Duodenal mucosa (tissue), 2 donors: ENCODE data around the gene ZNF791.
"Not testable (repeated sequence)": the region's sequence is repeated elsewhere in the genome, so short reads cannot be mapped to it uniquely, and the experiment has no call there.

Experiments used
- H3K27ac ChIP-seq: one replicate; pipeline ENCODE4 v1.7.0; 2013; ENCODE audit warnings: low read depth, low read length
- H3K27me3 ChIP-seq, 2 donors: one replicate each; pipeline ENCODE4 v1.7.0; 2013; ENCODE audit warnings: low read length in 2 of 2, control low read depth in 1 of 2; ENCODE audit not compliant: insufficient read depth in 2 of 2, control insufficient read depth in 1 of 2
- H3K36me3 ChIP-seq, 2 donors: one replicate each; pipeline ENCODE4 v1.7.0; 2013; ENCODE audit warnings: low read length in 2 of 2, control low read depth in 1 of 2; ENCODE audit not compliant: insufficient read depth in 2 of 2, control insufficient read depth in 1 of 2
- H3K4me1 ChIP-seq, 2 donors: one replicate each; pipeline ENCODE4 v1.7.0; 2013; ENCODE audit warnings: low read length in 2 of 2, control low read depth in 1 of 2; ENCODE audit not compliant: insufficient read depth in 2 of 2, control insufficient read depth in 1 of 2
- H3K4me3 ChIP-seq, 2 donors: one replicate each; pipeline ENCODE4 v1.7.0; 2013; ENCODE audit warnings: low read length in 2 of 2, low read depth in 1 of 2
- H3K9ac ChIP-seq, 2 donors: one replicate each; pipeline ENCODE4 v1.7.0; 2013; ENCODE audit warnings: low read length in 2 of 2, low read depth in 1 of 2
- H3K9me3 ChIP-seq, 2 donors: one replicate each; pipeline ENCODE4 v1.7.0; 2013; ENCODE audit warnings: low read length in 2 of 2, control low read depth in 1 of 2; ENCODE audit not compliant: control insufficient read depth in 1 of 2

The ZNF791 gene

DNA sequence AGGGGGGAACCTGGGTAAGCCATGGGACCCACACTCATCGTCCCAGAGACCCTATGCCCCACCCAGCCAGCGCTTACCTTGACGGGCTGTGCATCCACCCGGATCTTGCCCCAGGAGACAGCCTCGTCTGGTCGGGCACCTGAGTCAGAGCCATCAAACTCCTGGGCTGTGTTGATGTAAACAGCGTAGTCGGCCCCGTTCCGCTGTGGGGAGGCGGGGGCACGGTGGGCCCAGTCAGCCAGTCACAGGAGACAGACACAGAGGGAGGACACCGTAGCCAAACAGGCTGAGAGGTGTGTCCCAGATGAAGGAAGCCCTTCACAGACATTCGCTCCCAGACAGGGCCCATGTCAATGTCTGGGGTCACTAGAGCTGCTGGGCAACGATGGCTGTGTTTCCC is 65.2 kb downstream of the ZNF791 start:
- Histone ChIP-seq H3K9me3 (no peaks in the 10 kb centered on the region), H3K4me3 (no peak overlapping the region), H3K27me3 (no peaks in the 10 kb centered on the region), H3K4me1 (peaks cover 0 to 6% of the 10 kb centered on the region in 2 donors), H3K36me3 (peaks cover 38 to 64% of the 10 kb centered on the region in 2 donors), H3K9ac (no peak overlapping the region), H3K27ac (no peak overlapping the region)

DNA sequence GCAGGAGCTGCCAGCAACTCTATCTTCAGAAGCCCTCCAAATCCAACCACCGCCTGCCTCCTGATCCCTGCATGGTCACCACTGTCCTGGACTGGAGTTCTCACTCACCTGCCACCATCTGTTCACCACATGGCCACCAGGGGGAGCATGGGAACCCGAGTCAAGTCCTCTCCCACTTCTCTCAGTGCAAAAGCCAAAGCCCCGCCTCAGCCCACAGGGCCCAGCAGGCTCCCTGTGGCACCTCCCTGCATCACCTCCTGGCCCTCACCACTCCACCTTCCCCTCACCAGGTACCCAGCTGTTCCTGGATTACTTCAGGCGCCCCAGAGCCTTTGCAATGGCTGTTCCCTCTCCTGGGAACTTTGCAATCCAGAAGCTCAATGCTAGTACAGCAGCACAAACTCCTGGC is 65.7 kb downstream of the ZNF791 start:
- Histone ChIP-seq H3K27ac (no peak overlapping the region), H3K4me3 (no peak overlapping the region), H3K36me3 (peaks cover 38 to 64% of the 10 kb centered on the region in 2 donors), H3K9ac (no peak overlapping the region), H3K9me3 (no peaks in the 10 kb centered on the region), H3K4me1 (peaks cover 0 to 7% of the 10 kb centered on the region in 2 donors), H3K27me3 (no peaks in the 10 kb centered on the region)

DNA sequence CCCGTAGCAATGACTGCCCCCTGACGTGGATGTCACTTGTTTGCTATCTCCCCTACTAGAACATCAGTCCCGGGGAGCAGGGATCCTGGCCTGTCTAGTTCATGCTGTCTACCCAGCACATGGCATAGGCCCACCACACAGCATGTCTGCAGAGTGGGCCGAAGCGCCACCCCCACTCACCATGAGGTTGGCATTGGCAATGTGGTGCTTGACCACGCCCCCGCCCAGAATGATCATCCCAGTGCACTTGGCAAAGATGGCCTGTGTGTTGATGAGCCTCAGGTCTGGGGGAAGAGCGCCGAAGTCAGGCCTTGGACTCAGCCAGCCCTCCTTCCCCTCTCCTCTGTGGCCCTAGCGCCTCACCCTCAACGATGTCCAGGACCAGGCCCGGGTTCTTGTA is 66.2 kb downstream of the ZNF791 start:
- H3K27ac ChIP-seq: no peak overlapping the region
- no peaks in the 10 kb centered on the region for H3K9me3 ChIP-seq
- H3K4me1 ChIP-seq: peaks cover 0 to 7% of the 10 kb centered on the region in 2 donors
- no peaks in the 10 kb centered on the region for H3K27me3 ChIP-seq
- no peak overlapping the region for H3K4me3 ChIP-seq
- no peak overlapping the region for H3K9ac ChIP-seq
- peaks cover 38 to 64% of the 10 kb centered on the region in 2 donors for H3K36me3 ChIP-seq

DNA sequence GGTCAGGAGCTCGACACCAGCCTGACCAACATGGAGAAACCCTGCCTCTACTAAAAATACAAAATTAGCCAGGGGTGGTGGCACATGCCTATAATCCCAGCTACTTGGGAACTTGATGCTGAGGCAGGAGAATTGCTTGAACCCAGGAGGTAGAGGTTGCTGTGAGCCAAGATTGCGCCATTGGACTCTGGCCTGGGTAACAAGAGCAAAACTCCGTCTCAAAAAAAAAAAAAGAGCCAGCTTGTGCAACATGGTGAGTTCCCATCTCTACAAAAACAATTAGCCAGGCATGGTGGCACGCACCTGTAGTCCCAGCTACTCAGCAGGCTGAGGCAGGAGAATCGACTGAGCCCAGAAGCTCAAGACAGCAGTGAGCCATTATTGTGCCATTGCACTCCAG is 67.3 kb downstream of the ZNF791 start:
- H3K36me3 ChIP-seq: peaks cover 32 to 58% of the 10 kb centered on the region in 2 donors
- not testable (repeated sequence) for H3K27ac ChIP-seq

DNA sequence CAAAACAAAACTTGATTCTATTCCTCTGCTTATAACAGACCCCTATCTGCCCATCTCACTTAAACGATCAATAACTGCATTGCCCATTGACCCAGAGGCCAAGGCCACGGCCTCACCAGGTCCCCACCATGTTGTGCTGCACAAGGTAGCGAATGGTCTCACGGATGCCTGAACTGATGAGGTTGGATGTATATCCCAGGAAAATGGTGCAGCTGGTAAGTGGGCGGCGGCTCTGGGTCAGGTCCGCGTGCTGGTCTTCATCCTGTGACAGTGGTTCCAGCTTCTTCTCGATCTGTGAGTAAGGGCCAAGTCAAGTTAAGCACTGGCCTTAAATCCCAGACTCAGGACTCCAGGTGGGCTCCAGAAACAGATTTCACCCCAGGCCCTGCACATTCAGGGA is 69.3 kb downstream of the ZNF791 start:
- no peaks in the 10 kb centered on the region for H3K9me3 ChIP-seq
- H3K4me3 ChIP-seq: no peak overlapping the region
- peaks cover 22 to 45% of the 10 kb centered on the region in 2 donors for H3K36me3 ChIP-seq

More for the DNA sequence above, 67.3 kb downstream of the ZNF791 start:
- H3K4me1 ChIP-seq, H3K27me3 ChIP-seq, H3K9ac ChIP-seq, H3K4me3 ChIP-seq, H3K9me3 ChIP-seq: not testable (repeated sequence)

DNA sequence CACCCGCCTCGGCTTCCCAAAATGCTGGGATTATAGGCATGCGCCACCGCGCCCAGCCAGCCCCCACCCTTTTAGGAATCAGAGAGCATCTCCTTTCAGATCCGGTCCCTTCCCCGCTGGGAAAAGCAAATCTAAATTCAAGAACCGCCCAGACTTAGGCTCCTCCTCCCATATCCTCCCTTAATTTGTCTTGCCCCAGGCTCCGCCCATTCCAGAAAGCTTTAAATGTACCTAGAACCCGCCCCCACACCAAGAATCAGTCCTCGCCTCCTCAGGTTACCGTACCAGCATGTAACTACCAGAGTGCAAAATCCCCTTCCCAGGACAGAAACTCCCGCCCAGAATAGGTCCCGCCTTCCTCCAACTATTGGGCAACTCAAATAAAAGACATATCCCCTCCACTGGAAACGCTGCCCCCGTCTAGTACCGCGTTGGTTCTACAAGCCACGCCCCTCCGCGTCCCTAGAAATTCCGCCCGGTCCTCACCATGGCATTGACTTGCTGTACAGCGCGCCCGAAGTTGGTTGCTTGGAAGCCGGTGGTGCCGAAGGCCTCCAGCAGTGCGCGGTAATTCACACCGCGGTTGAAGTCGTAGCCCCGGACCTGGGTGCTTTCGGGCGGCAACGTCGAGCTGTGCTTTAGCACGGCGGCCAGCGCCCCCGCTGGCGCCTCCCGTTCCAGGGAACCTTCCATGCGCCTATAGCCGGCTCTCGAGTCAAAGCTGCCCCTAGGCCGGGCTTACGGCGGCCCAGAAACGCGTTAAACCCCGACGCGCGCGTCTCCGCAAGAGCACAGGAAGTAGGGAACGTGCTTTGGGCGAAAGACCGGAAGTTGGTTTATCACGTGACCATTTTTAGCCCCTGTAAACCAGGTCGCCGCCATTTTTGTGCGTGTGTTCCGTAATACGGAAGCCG is 70.6 kb downstream of the ZNF791 start, which contains the start of gene DHPS:
Gene DHPS (minus strand): TSS at position 807 of the 914 bp plus-strand sequence. CDS start 114 bp downstream, at position 693.
- Histone ChIP-seq H3K9me3 (no peaks in the 10 kb centered on the region), H3K4me1 (peaks cover 0 to 7% of the 10 kb centered on the region in 2 donors), H3K36me3 (peaks cover 15 to 33% of the 10 kb centered on the region in 2 donors), H3K27ac (peak within 1 kb of the TSS; percentile 93), H3K4me3 (peak within 1 kb of the TSS; percentile 97 to 98), H3K9ac (peak within 1 kb of the TSS; percentile 93 to 96), H3K27me3 (no peaks in the 10 kb centered on the region)

More for the DNA sequence above, 69.3 kb downstream of the ZNF791 start:
- no peaks in the 10 kb centered on the region for H3K27me3 ChIP-seq
- H3K9ac ChIP-seq: no peak overlapping the region
- H3K27ac ChIP-seq: no peak overlapping the region
- peaks cover 0 to 7% of the 10 kb centered on the region in 2 donors for H3K4me1 ChIP-seq
